Sciatic nerve (tissue), 2 donors: ENCODE results near the gene SNCG. TPM values are rescaled to one million over a fixed set of nuclear protein-coding genes. Genes with fewer than 3 reads are reported as not detected.
A peak's percentile ranks its signal among the peaks of the same experiment; 100 is the strongest.
"Not testable (repeated sequence)": the region's sequence is repeated elsewhere in the genome, so short reads cannot be mapped to it uniquely, and the experiment has no call there.

ENCODE experiments used
- ATAC-seq: fragments of 200-7000 bp; cut with Tn5 transposase; one replicate; pipeline ENCODE4 v1.9.1; 2020; ENCODE audit warnings: mild to moderate bottlenecking, moderate library complexity
- DNase-seq: peaks from one replicate; pipeline ENCODE4 v3.0.0-alpha.2; 2020; ENCODE audit warnings: low spot score
- intact Hi-C: fragments of 100-400 bp; cut with DNase I; formaldehyde crosslinking; loops from one replicate; pipeline ENCODE4 v1.14.2; 2022
- total RNA-seq: library from RNA; stranded (reverse); fragmentation: NEBNext Ultra II Directional; extraction: Animal tissue kit (Norgen Biotek cat#: 25700); gene quantifications from one replicate; pipeline ENCODE4 v1.2.1, GENCODE V29; 2021
- donor health status: DM: no; HTN: no; CAD: no.
- donor health status: DM: no; HTN: no; CAD: no.

SNCG gene
- 132 TPM for total RNA-seq

DNA sequence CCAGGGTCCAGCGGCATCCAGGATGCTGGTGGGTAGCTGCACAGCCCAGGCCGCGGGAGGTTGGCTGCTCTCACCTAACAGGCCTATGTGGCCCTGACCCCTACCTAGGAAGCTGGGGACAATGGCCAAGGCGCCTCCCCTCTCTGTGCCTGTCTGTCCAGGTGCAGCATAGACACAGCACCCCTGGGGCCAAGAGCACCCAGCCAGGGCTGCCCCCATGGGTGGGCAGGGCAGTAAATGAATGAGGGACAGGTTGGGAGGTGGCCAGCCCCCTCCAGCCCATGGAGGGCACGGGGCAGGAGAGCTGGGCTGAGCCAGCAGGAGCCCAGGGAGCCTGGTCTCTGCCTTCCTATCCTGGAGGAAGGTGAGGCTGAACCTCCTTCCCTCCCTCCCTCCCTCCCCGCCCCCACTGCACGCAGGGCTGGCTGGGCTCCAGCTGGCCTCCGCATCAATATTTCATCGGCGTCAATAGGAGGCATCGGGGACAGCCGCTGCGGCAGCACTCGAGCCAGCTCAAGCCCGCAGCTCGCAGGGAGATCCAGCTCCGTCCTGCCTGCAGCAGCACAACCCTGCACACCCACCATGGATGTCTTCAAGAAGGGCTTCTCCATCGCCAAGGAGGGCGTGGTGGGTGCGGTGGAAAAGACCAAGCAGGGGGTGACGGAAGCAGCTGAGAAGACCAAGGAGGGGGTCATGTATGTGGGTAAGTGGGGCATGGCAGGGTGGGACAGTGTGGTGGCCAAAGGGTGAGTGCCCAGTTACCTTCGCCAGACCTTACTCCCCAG lies at the start of gene SNCG:
Gene SNCG, plus strand, starts transcription at position 484 of the 785 bp plus-strand sequence. Its CDS starts 99 bp downstream, at position 583.
- DNase-seq, result peak; percentile 74
- peak; percentile 30 for ATAC-seq
- intact Hi-C loops, result no loop called here

DNA sequence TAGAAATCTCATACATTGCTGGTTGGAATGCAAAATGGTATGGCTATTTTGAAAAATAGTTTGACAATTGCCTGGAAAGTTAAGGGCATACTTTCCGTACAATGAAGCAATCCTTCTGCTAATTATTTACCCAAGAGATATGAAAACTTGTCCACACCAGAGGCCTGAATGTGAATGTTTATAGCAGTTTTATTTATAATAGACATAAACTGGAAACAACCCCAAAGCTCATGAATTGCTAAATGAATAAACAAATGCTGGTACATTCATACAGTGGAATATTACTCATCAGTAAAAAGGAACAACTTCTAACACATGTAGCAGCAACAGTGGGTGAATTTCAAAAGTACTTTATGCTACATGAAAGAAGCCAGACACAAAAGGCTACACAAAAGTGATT lies 43.7 kb upstream of the SNCG start:
- ATAC-seq (no peak), DNase-seq (no peak)
- intact Hi-C loops, result no loop called here

DNA sequence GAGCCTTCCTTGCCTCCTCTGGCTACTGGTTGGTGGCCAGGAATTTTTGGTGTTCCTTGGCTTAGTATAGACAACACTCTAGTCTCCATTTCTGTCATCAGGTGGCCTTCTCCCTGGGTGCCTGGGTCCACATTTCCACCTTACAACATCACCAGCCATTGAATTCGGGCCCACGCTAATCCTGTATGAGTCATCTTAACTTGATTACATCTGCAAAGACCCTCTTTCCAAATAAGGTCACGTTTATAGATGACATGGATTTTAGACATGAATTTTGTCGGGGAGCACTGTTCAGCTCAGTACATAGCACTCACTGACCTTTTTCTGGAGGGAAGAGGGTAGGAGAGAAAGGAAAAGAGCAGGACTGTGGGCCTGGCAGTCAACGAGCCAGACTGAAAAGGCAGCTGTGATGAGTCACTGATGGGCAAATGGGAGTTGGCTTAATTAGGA lies 40.4 kb upstream of the SNCG start:
- no peak for DNase-seq
- ATAC-seq, result no peak
- intact Hi-C loops, result no loop called here

DNA sequence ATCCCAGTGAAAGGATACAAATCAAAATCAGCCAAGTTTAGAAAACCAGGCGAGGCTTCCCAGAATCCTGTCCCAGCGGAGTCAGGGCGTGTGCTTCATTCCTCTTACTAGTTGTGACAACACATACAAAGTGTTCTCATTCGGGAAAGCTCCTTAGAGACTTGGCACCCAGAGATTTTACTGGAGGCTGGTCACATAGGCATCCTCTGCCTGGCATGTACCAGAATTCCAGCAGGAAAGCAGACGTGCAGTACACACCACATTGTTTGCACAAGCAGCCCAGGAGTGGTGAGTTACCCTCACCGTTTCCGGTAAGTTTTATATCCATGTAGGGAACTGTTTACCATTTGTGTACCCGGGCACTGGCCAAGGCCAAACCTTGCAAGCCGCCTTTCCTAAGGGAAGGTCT lies 35.8 kb upstream of the SNCG start:
- no peak for DNase-seq
- ATAC-seq, result no peak
- intact Hi-C loops, result no loop called here

DNA sequence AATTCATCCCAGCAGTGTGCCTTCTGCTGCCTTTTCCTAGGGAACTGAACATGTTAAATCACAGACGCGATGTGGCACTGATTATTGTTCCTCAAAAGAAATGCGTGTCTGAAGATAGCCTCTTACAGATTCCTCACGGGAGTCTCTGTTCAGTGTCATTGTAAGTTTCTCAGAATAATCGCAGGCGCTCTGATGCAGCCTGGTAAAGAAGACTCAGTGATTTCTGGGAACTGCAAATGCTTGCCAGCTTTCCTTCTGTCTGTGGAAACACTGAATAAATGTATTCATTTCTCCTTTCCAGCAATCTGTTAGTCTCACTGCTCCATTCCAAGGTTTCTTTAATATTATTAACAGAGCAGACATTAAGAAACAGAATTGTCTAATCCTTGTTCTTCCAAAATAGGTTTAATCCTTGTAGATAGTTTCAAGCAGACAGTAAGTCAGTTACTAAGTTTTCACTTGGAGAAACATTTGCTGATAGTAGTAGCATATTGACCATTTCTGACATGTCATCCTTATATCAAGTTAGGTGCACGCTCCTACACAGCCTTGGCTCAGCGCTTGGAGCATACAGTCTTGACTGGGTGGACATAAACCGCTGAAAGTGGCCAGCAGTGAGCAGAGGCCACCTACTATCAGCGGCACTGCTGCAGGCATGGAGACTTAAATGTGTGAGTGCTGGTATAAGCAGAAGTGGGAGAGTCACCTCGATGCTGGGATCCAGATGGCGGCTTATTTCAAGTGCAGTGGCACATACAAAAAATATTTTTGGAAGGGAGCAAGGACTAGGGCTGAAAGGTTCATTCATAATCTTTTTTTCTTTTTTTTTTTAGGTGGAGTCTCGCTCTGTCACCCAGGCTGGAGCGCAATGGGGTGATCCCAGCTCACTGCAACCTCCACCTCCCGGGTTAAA lies 28.7 kb upstream of the SNCG start:
- ATAC-seq (no peak), DNase-seq (no peak)
- intact Hi-C loops, result no loop called here

DNA sequence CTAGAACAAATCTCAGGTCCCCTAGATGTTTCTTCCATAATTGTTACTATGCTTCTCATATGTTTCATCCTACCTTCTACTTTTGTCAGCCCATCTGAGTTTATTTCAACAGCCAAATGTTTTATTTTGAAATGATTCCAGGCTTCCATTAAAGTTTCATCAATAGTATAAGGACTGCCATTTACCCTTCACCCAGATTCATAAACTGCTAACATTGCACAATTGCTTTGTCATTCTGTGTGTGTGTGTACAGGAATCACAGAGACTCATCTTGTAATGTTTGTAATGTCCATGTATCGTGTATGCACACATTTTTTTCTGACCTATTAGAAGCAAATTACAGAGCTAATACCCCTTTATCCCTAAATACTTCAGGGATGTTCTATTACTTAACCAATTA lies 26.5 kb upstream of the SNCG start:
- peak; percentile 61 for ATAC-seq
- DNase-seq, result no peak
- intact Hi-C loops, result no loop called here

DNA sequence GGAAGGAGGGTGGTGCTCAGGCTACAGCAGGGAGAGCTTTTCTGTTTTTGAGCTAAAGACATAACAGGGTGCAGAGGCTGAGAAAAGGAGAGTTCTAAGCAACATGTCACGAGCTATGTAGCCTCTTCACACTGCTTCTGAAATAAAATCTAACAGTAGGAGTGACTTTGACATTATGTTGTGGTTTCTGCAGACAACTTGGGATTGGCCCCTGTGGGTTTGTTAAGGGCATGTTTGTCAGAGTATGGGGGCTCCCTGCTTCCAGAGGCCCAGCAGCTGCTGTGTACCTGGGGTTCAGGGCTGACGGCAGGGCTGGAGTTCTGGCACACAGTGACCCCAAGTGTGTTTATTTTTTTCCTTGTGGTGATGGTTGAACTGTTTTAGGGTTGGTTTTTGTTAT lies 25.7 kb upstream of the SNCG start:
- ATAC-seq (no peak), DNase-seq (no peak)
- intact Hi-C loops, result no loop called here

DNA sequence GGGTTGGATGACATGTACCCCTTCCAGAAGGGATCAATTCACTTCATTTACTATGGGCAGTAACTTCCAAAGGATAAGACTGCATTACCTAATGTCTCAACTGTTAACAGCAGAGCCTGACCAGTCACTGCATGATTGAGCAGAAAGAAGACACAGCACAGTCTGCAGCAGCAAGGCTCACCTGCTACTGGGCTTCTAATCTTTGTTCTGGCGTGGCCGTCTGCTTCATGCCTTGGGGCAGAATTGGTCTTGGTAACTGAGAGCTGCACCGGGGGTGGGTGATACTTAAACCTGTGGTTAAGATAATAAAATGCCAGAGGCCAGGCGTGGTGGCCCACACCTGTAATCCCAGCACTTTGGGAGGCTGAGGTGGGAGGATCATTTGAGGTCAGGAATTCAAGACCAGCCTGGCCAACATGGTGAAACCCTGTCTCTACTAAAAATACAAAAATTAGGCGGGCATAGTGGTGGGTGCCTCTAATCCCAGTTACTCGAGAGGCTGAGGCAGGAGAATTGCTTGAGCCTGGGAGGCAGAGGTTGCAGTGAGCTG lies 24.2 kb upstream of the SNCG start:
- DNase-seq, ATAC-seq, intact Hi-C loops: not testable (repeated sequence)

DNA sequence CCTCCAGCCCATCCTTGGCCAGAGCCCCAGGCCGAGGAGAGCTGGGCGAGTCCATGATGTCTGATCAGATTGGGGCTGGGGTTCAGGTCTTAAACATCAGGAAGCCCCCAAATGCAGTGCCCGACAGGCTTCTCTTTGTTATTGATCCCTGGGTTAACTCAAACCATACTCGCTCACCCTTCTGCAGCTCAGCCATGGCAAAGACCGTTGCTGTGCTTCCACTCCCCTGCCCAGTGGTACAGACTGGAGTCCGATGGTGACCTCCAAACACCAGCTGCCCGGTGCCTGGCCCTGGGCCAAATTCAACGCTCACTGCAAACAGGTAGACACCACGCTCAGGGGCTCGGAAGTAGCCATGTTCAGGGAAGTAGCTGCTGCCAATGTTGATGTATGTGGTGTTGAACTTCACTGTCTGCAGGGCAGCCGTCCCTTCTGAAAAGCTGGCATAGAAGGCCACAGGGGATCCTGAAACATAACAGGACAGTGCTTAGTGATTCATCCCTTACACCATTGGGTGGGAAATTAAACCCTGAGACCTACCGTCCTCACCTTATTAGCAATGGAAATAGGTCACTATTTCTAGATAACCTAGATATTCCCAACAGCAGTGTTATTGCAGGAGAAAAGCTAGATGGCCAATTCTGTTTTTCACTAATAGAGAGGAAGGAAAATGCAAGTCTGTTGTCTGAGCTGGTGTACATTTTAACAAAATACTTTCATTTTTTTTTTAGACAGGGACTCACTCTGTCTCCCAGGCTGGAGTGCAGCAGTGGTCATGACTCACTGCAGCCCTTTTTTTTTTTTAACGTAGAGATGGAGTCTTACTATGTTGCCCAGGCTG lies 21.5 kb upstream of the SNCG start:
- no peak for ATAC-seq
- intact Hi-C loops, result no loop called here

DNA sequence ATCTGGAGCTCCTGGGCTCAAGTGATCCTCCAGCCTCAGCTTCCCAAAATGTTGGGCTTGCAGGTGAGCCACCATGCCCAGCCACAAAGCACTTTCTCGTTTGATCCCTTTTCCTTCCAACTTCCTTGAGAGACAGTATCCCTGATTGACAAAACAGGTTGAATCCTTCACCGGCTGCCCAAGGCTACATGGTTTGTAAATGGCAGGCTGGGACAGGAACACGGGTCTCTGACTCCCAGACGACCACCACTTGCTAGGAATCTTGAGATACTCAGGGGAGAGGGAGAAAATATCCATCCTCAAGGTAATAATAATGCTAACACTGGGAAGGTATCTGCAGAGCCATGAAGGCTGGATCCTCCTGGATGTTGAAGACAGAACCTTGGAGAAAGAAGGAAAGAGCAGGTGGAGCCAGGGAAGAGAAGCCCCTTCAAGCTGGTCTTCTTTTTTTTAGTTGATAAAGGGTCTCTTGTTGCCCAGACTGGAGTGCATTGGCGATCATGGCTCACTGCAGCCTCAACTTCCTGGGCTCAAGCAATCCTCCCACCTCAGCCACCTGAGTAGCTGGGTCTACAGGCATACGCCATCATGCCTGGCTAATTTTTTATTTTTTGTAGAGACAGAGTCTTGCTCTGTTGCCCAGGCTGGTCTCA lies 20.8 kb upstream of the SNCG start:
- DNase-seq, result no peak
- no peak for ATAC-seq
- intact Hi-C loops, result no loop called here

More for the DNA sequence above, 21.5 kb upstream of the SNCG start:
- DNase-seq, result peak; percentile 68

DNA sequence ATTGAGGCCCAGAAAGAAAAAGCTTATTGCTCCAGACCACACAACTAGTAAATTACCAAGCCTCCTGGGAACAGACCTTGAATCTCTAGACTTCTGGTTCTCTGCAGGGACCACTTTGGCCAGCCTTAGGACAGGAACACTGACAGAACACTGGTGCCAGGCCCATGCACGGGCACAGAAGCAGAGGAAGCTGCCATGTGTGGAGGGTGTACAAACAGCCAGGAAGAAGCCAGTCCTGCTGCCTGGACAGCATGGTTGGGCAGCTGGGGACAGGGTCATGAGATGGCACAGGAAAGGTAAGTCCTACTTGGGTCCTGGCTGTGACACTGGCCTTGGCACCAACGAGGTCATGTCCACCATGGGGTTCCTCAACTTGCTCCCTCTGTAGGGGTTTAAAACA lies 20.1 kb upstream of the SNCG start:
- intact Hi-C loops, result no loop called here
- no peak for DNase-seq
- no peak for ATAC-seq

DNA sequence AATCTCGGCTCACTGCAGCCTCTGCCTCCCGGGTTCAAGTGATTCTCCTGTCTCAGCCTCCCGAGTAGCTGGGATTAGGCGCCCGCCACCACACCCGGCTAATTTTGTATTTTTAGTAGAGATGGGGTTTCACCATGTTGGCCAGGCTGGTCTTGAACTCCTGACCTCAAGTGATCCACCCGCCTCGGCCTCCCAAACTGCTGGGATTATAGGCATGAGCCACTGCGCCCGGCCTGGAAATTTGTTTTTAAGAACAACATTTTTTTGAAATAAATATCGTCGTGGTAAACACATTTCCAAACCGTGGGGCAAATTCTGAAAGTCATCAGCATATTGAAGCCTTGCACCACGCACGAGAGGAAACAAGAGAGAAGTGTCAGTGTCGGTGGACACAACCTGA lies 18.3 kb upstream of the SNCG start:
- intact Hi-C loops, ATAC-seq: not testable (repeated sequence)

DNA sequence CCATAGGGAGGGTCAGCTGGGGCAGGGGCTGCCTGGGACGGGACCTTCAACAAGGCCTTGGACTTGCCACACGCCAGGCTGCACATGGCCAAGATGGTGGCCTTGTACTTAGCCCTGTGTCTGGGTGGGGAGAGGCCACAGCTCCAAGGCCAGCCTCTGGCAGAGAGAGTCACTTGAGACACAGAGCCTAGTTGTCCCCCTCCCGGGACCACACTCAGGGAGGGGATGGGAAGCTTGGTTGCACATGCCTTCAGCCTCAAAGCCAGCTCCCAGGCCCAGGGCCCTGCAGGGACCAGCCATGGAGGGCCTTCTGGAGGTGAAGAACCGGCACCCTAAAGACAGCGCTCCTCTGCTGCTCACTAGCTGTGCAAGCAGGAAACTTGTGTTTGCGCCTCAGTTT lies 17.7 kb upstream of the SNCG start:
- intact Hi-C loops, result no loop called here
- no peak for DNase-seq

More for the DNA sequence above, 18.3 kb upstream of the SNCG start:
- DNase-seq, result not testable (repeated sequence)

DNA sequence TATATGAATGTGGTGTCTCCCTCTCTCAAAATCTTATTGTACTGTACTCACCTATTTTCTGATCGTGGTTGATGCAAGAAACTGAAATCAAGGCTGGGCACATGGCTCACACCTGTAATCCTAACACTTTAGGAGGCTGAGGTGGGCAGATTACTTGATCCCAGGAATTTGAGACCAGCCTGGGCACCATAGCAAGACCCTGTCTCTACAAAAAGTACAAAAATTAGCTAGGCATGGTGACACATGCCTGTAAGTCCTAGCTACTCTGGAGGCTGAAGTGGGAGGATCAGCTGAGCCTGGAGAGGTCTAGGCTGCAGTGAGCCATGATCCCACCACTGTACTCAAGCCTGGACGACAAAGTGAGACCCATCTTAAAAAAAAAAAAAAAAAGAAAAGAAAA lies 17.0 kb upstream of the SNCG start:
- DNase-seq, result no peak
- intact Hi-C loops, result no loop called here
- ATAC-seq, result no peak

More for the DNA sequence above, 17.7 kb upstream of the SNCG start:
- ATAC-seq, result no peak

DNA sequence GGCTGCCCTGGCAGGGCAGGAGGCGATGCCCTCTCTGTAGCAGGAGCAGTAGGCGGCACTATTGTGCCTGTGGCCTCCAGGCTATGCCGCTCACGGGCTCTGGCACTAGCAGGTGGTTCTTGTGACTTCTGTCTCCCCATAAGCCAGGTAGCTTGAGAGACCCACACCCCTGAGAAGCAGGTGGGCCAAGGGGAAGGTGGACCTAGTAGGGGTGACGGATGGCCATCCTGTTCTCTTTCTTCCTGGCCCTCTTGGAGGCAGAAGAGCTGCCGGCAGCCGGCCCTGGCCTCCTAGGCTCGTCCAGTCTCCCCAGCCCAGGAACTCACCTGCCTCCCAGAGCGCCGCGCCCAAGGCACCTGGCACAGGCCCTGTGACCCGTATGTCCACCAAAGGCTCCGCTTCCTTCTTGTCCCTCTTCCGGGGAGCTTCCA lies 16.4 kb upstream of the SNCG start:
- ATAC-seq, result no peak
- intact Hi-C loops, result no loop called here
- no peak for DNase-seq

DNA sequence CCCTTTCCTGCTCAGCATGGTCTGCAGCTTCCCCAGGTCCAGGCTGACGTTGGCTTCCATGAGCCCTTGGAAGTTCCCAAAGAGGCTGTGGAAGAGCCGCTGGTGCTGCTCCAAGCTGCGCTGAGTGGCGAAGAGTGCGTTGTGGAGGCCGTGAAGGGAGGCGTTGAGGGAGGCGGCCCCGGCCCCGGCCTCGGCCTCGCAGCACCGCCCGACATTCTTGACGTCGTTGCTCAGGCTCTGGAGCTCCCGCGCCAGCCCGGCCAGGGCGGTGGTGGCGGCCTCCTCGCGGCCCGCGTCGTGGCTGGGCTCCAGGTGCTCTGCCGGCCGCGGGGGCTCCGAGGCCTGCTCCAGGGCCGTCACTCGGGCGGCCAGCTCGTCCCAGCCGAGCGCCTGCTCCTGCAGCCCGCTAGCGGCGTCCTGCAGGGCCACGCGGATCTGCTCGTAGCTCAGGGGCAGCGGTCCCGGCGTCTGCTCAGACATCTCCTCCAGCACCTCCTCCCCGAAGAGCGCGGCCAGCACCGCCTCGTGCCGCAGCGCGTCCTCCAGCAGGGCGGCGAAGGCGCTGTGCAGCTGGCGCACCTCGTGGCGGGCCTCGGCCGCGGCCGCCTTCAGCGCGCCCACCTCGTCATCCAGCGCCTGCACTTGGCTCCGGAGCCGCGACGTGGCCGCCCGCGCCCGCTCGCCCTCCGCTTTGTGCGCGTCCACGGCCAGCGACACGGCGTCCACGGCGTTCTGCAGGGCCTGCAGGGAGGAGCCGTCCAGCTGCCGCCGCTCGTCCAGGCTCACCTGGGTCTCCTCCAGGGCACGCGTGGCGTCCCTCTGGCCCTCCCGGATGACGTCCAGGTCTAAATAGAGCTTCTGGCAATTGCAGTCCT lies 15.7 kb upstream of the SNCG start:
- DNase-seq (no peak), ATAC-seq (no peak)
- intact Hi-C loops, result no loop called here

DNA sequence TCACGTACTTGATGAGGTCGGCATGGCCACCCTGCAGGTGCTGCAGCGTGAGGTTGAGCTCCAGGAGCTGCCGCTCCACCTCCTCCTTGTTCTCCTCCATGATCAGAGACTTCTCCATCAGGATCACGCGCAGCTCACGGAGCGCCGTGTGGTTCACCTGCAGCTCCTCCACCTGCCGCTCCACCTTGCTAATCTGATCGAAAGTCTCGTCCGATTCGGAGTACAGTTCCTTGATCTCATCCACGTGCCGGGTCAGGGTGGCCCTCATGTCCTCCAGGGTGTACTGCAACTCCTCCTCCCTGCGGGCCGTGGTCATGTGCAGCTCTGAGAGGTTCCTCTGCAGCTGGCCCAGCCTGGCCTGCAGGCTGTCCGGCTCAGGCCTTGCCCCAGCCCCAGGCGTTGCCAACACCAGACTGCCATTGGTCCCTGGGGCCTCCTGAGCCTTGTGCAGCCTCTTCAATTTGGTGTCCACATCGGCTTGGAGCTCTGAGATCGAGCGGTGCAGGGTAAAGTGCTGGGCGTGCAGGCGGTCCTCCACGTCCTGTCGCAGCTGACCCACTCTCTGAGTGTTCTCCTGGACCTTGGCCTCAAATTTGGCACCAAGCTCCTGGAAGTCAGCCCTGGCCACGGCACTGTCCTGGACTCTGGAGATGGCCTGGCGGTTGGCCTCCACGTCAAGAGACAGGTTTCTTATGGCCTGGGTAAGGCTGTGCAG lies 14.9 kb upstream of the SNCG start:
- intact Hi-C loops, result no loop called here
- DNase-seq (no peak), ATAC-seq (no peak)
